Fibroblast of gingiva (primary cell): Measurements from ENCODE around the gene TEX10.
"Not testable (repeated sequence)": the region's sequence is repeated elsewhere in the genome, so short reads cannot be mapped to it uniquely, and the experiment has no call there.

ENCODE experiments used
- DNase-seq: peaks from one replicate; pipeline ENCODE4 v3.0.0-alpha.2; 2011; ENCODE audit warnings: low read depth

The TEX10 gene

GRCh38 chr9:100346836-100347235 lies 5.9 kb downstream of the TEX10 start:
- peak; percentile 81 for DNase-seq

GRCh38 chr9:100341889-100342288 lies 10.9 kb downstream of the TEX10 start:
- DNase-seq = no peak

- no peak for DNase-seq
Observed at GRCh38 chr9:100340224-100340623, 12.5 kb downstream of the TEX10 start.

- not testable (repeated sequence) for DNase-seq
Observed at GRCh38 chr9:100338736-100339135, 14.0 kb downstream of the TEX10 start.

GRCh38 chr9:100324594-100325200 lies 28.0 kb downstream of the TEX10 start:
- peak; percentile 58 for DNase-seq

GRCh38 chr9:100322954-100323536 lies 29.7 kb downstream of the TEX10 start:
- peak; percentile 26 for DNase-seq

- DNase-seq = no peak
Observed at GRCh38 chr9:100317706-100318105, 35.0 kb downstream of the TEX10 start.

- DNase-seq = no peak
Observed at GRCh38 chr9:100315561-100315960, 37.2 kb downstream of the TEX10 start.

- DNase-seq = peak; percentile 46
Observed at GRCh38 chr9:100309992-100310391, 42.8 kb downstream of the TEX10 start.

- DNase-seq = peak; percentile 18
Observed at GRCh38 chr9:100308965-100309564, 43.7 kb downstream of the TEX10 start.

GRCh38 chr9:100307080-100307479 lies 45.7 kb downstream of the TEX10 start:
- DNase-seq = no peak

- no peak for DNase-seq
Observed at GRCh38 chr9:100306283-100306682, 46.5 kb downstream of the TEX10 start.

- no peak for DNase-seq
Observed at GRCh38 chr9:100303747-100304146, 49.0 kb downstream of the TEX10 start.

- DNase-seq = no peak
Observed at GRCh38 chr9:100298378-100298777, 54.4 kb downstream of the TEX10 start.

GRCh38 chr9:100296407-100296806 lies 56.3 kb downstream of the TEX10 start:
- no peak for DNase-seq

- no peak for DNase-seq
Observed at GRCh38 chr9:100295240-100295639, 57.5 kb downstream of the TEX10 start.

GRCh38 chr9:100294806-100295205 lies 57.9 kb downstream of the TEX10 start:
- no peak for DNase-seq

- DNase-seq = no peak
Observed at GRCh38 chr9:100294341-100294740, 58.4 kb downstream of the TEX10 start.

- DNase-seq = no peak
Observed at GRCh38 chr9:100292414-100292813, 60.3 kb downstream of the TEX10 start.

GRCh38 chr9:100290714-100291113 lies 62.0 kb downstream of the TEX10 start:
- DNase-seq = no peak

- no peak for DNase-seq
Observed at GRCh38 chr9:100287186-100287585, 65.6 kb downstream of the TEX10 start.

GRCh38 chr9:100286257-100286656 lies 66.5 kb downstream of the TEX10 start:
- no peak for DNase-seq

GRCh38 chr9:100285601-100286000 lies 67.1 kb downstream of the TEX10 start:
- no peak for DNase-seq

GRCh38 chr9:100285080-100285479 lies 67.7 kb downstream of the TEX10 start:
- DNase-seq = no peak
